ENCODE measurements around the gene CASP8AP2. TPM values are rescaled to one million over a fixed set of nuclear protein-coding genes. Genes with fewer than 3 reads are reported as not detected.

The CASP8AP2 gene
- total and polyA plus RNA-seq, 2 donors (not counting 3 experiments of a cell fraction or from before 2014, with no cell fraction given), result 4.7 to 22.0 TPM

DNA sequence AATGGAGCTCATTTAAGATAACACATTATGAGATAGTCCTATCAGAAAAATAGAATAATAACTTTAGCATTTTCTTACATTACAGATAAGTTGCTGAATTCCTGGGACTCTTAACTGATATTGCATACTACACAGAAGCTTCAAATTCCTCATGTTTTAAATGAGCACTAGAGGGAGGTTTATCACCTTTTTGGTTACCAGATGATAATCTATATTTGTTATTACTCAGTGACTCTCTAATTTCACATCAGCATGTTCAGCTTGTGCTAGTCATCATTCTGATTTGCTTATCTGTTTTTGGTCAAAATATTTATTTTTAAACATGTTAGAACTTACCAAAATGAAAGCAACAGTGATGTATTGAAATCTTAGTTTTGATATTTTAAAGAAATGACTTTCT, 44.0 kb downstream of the CASP8AP2 start:
- no peaks in the 10 kb centered on the region for H3K27me3 ChIP-seq (ENCODE audit: control insufficient read depth in 2 of 2, insufficient read depth in 2 of 2, low read length in 2 of 2)
- BruUV-seq (replicated peaks), result no TSS peak
- POLR2A ChIA-PET, result interaction anchor here (0.7 kb wide), 1 partner anchor 250 kb away, joined by 3 read pairs; no protein-coding TSS in a partner anchor
- no peaks in the 10 kb centered on the region for H3K4me1 ChIP-seq (ENCODE audit: control insufficient read depth, extremely low read depth, insufficient read depth, low read length)
- H3K9me3 ChIP-seq (replicated peaks; ENCODE audit: control insufficient read depth, insufficient read depth, low read length), result no peaks in the 10 kb centered on the region
- H3K79me2 ChIP-seq (ENCODE audit: control insufficient read depth, insufficient read depth, low read length), result no peaks in the 10 kb centered on the region
- dilution Hi-C loops (cut with MboI; ENCODE audit: extremely low pct_ligation_motif_present, low sequenced_read_pairs) (no loop called here), intact Hi-C loops (cut with micrococcal nuclease) (no loop called here)
- H3K9me1 ChIP-seq (replicated peaks; ENCODE audit: control insufficient read depth, extremely low read depth, insufficient read depth, low read length), result no peaks in the 10 kb centered on the region
- CTCF ChIA-PET, result interaction anchor here (1.1 to 1.7 kb wide), 3 partner anchors 20 to 606 kb away, joined by 3 to 8 read pairs (median 4); no protein-coding TSS in a partner anchor
- DNase-seq (ENCODE audit: low read depth, low spot score), result no peak
- no peaks in the 10 kb centered on the region for H4K20me1 ChIP-seq (replicated peaks; ENCODE audit: control insufficient read depth, extremely low read depth, insufficient read depth, low read length)
- H3K4me2 ChIP-seq (ENCODE audit: insufficient read depth, low read length), result no peak overlapping the region
- H3K4me3 ChIP-seq (replicated peaks in 1 of 3; ENCODE audit: insufficient read depth in 1 of 3, low read depth in 1 of 3, low read length in 3 of 3), result no peak overlapping the region
- H2AFZ ChIP-seq (ENCODE audit: low read depth, low read length), result no peak overlapping the region
- H3K9ac ChIP-seq (replicated peaks; ENCODE audit: extremely low read depth, insufficient read depth, low read length), result no peak overlapping the region
- H3K36me3 ChIP-seq (ENCODE audit: control insufficient read depth in 2 of 2, extremely low read depth in 1 of 2, insufficient read depth in 2 of 2, low read length in 2 of 2), result peaks cover 0 to 5% of the 10 kb centered on the region in 2 experiments
- no peak for TF ChIP-seq GATA2 (IDR thresholded peaks at IDR 0.05; ENCODE audit: insufficient read depth, insufficient read length, low read depth, low read length)
- TF ChIP-seq FOS (IDR thresholded peaks at IDR 0.05; ENCODE audit: borderline replicate concordance, insufficient read depth, low read length), result no peak
- no peak for TF ChIP-seq CTCF (IDR thresholded peaks at IDR 0.05; ENCODE audit: extremely low read depth in 1 of 2, insufficient read depth in 1 of 2, low read depth in 1 of 2, low read length in 2 of 2)
- no peak for TF ChIP-seq JUN (IDR thresholded peaks at IDR 0.05; ENCODE audit: borderline replicate concordance, insufficient read depth, insufficient read length, low read depth)
- TF ChIP-seq EZH2 (IDR thresholded peaks at IDR 0.05; ENCODE audit: borderline replicate concordance, low read depth, low read length, severe bottlenecking), result no peak
- no peak for TF ChIP-seq POLR2AphosphoS5 (IDR thresholded peaks at IDR 0.05; ENCODE audit: insufficient read depth, low read depth, low read length)
- no peak for TF ChIP-seq MYC (IDR thresholded peaks at IDR 0.05; ENCODE audit: low read depth, low read length)
- TF ChIP-seq POLR2A (IDR thresholded peaks at IDR 0.05; ENCODE audit: low read depth, low read length), result no peak
- no peak overlapping the region for H3K27ac ChIP-seq (ENCODE audit: insufficient read depth, low read depth, low read length)
- no peak for FAIRE-seq
